Chondrocyte (in vitro differentiated cells): Measurements from ENCODE around the gene PPP1R9A. TPM values are rescaled to one million over a fixed set of nuclear protein-coding genes. Genes with fewer than 3 reads are reported as not detected.

Experiments
- DNase-seq: peaks from one replicate; pipeline ENCODE4 v3.0.0; 2021; ENCODE audit warnings: mixed read lengths, low spot score
- H3K27ac Mint-ChIP-seq: one replicate; pipeline ENCODE4 v1.8.0; 2021; ENCODE audit warnings: mild to moderate bottlenecking, moderate library complexity, mixed read lengths; ENCODE audit not compliant: unreplicated experiment
- H3K27me3 Mint-ChIP-seq: 2 replicates; pipeline ENCODE4 v1.8.0; 2021; ENCODE audit warnings: low read depth, mixed read lengths
- H3K36me3 Mint-ChIP-seq: 2 replicates; pipeline ENCODE4 v1.8.0; 2021; ENCODE audit warnings: low read depth, mixed read lengths
- H3K4me1 Mint-ChIP-seq: 2 replicates; pipeline ENCODE4 v1.8.0; 2021; ENCODE audit warnings: low read depth, mild to moderate bottlenecking, mixed read lengths
- H3K4me3 Mint-ChIP-seq: one replicate; pipeline ENCODE4 v1.8.0; 2021; ENCODE audit warnings: mild to moderate bottlenecking, moderate library complexity, mixed read lengths; ENCODE audit not compliant: unreplicated experiment
- H3K9me3 Mint-ChIP-seq: 2 replicates; pipeline ENCODE4 v1.8.0; 2021; ENCODE audit warnings: low read depth, mixed read lengths
- total RNA-seq: library from RNA; stranded (reverse); gene quantifications from 3 replicates; pipeline ENCODE4 v1.2.1, GENCODE V29; 2021
- TF ChIP-seq, protein P1 (sequence below): fragments of 200-600 bp; sonication (generic); IDR thresholded peaks from 2 replicates; pipeline ENCODE4 v1.5.0; 2021; ENCODE audit warnings: antibody characterized with exemption, mild to moderate bottlenecking, moderate library complexity

PPP1R9A gene
- total RNA-seq, 1 donor from 2014 or later: 4.1 TPM

DNA sequence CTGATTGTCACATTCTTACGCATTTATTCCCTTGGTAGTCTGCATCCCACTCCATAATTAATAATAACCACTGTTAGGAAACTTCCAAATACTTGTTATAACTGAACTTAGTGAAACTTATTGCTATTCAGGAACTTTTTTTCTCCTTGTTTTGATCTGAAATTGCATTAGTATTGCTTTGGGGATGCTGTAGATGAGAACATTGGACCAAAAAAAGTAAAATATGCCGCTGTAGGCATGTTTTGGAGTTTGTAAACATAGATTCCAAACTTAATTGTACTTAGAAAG, 1.7 kb downstream of the PPP1R9A start:
- Mint-ChIP-seq H3K27ac (no peak overlapping the region), H3K4me3 (peak overlapping the region; percentile 83), H3K4me1 (peaks cover 23% of the 10 kb centered on the region), H3K27me3 (no peaks in the 10 kb centered on the region), H3K36me3 (no peaks in the 10 kb centered on the region), H3K9me3 (no peaks in the 10 kb centered on the region)
- DNase-seq: no peak
- TF ChIP-seq, protein P1, sequence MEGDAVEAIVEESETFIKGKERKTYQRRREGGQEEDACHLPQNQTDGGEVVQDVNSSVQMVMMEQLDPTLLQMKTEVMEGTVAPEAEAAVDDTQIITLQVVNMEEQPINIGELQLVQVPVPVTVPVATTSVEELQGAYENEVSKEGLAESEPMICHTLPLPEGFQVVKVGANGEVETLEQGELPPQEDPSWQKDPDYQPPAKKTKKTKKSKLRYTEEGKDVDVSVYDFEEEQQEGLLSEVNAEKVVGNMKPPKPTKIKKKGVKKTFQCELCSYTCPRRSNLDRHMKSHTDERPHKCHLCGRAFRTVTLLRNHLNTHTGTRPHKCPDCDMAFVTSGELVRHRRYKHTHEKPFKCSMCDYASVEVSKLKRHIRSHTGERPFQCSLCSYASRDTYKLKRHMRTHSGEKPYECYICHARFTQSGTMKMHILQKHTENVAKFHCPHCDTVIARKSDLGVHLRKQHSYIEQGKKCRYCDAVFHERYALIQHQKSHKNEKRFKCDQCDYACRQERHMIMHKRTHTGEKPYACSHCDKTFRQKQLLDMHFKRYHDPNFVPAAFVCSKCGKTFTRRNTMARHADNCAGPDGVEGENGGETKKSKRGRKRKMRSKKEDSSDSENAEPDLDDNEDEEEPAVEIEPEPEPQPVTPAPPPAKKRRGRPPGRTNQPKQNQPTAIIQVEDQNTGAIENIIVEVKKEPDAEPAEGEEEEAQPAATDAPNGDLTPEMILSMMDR: no peak

GRCh38 chr7:94912085-94912484, 4.7 kb downstream of the PPP1R9A start:
- Mint-ChIP-seq H3K4me3 (no peak overlapping the region), H3K36me3 (no peaks in the 10 kb centered on the region), H3K4me1 (peaks cover 20% of the 10 kb centered on the region), H3K27ac (peak overlapping the region; percentile 71), H3K27me3 (peaks cover 2% of the 10 kb centered on the region), H3K9me3 (no peaks in the 10 kb centered on the region)
- DNase-seq: no peak
- TF ChIP-seq, protein P1: no peak

DNA sequence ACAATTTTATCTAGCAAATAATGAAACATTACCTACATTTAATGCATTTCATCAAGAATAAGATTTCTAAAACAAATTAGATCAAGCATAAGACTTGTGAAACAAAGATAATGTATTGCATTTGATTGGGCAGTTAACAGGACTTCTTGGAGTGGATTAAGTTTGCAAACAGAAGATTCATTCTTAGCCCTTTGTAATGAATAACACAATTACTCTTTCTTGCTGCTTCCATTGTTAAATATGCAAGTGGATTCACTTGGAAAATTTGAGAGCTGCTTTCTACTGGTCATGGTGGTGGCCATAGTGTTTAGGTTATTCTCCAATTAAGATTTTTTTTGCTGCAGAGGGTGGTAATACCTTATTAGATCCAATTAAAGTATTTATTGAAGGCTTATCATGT, 6.0 kb downstream of the PPP1R9A start:
- Mint-ChIP-seq H3K27ac (no peak overlapping the region), H3K4me1 (peaks cover 18% of the 10 kb centered on the region), H3K36me3 (no peaks in the 10 kb centered on the region), H3K27me3 (peaks cover 2% of the 10 kb centered on the region), H3K4me3 (no peak overlapping the region), H3K9me3 (no peaks in the 10 kb centered on the region)
- no peak for DNase-seq
- TF ChIP-seq, protein P1: no peak

DNA sequence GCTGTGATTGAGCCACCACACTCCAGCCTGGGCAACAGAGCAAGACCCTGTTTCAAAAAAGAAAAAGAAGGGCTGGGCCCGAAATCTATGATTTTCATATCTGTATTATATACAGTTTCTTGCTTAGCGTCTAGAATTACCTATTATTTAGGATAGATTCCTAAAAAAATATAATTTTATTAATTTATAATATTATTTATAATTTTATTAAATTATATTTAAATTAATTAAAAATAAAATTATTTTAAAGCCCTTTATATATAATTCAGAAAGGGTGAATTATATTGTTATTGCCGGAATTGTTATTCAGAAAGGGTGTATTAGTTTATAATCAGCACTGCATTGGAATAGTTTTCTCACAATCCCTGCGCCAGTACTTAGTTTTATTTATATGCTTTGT, 14.5 kb downstream of the PPP1R9A start:
- Mint-ChIP-seq H3K36me3 (no peaks in the 10 kb centered on the region), H3K9me3 (no peaks in the 10 kb centered on the region), H3K4me1 (no peaks in the 10 kb centered on the region), H3K4me3 (no peak overlapping the region), H3K27me3 (no peaks in the 10 kb centered on the region), H3K27ac (no peak overlapping the region)
- no peak for DNase-seq
- TF ChIP-seq, protein P1: no peak

GRCh38 chr7:94922457-94922856, 15.1 kb downstream of the PPP1R9A start:
- no peak overlapping the region for H3K4me3 Mint-ChIP-seq
- H3K9me3 Mint-ChIP-seq: no peaks in the 10 kb centered on the region
- no peaks in the 10 kb centered on the region for H3K4me1 Mint-ChIP-seq
- TF ChIP-seq, protein P1: no peak
- no peak for DNase-seq
- H3K27ac Mint-ChIP-seq: no peak overlapping the region
- no peaks in the 10 kb centered on the region for H3K36me3 Mint-ChIP-seq
- H3K27me3 Mint-ChIP-seq: no peaks in the 10 kb centered on the region
